HG03378 (cell line): Measurements from ENCODE around the gene INVS.

ENCODE experiments used
- ATAC-seq: cut with Tn5 transposase; IDR thresholded peaks from one replicate; pipeline ENCODE4 v1.9.1; 2021; ENCODE audit warnings: mild to moderate bottlenecking, moderate library complexity; ENCODE audit not compliant: unreplicated experiment

The INVS gene

GRCh38 chr9:100186356-100186755, 87.3 kb downstream of the INVS start:
- no peak for ATAC-seq

DNA sequence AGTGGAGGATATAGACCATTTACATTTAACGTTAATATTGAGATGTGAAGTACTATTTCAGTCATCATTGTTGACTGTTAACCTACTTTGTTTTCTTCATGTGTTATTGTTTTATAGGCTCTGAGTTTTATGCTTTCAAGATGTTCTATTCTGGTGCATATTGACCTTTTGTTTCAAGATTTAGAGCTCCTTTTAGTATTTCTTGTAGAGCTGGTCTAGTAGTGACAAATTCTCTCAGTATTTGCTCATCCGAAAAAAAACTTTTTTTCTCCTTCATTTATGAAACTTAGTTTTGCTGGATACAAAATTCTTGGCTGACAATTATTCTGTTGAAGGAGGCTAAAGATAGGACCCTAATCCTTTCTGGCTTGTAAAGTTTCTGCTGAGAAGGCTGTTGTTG, 91.3 kb downstream of the INVS start:
- ATAC-seq: no peak

GRCh38 chr9:100191264-100191663, 92.2 kb downstream of the INVS start:
- ATAC-seq: no peak

- no peak for ATAC-seq
Measured at GRCh38 chr9:100193078-100193477, 94.0 kb downstream of the INVS start.

DNA sequence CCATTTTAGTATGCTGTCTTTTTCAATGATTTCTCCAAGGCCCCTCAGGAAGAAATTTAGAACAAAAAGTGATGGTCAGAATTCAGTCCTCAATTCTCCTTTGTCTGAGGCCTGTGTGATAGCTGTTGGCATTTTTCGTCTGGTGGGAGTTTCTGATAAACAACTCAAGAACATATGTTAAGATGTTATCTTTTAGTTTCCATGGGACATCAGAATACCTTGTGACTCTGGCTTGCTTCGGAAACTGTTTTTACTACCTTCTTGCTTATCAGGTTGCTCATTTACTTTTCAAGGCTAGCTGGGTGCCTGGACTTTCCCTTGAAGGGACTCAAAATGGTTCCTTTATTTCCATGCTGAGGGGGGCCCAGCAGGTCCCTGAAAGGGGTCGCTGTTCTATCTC, 97.2 kb downstream of the INVS start:
- no peak for ATAC-seq

DNA sequence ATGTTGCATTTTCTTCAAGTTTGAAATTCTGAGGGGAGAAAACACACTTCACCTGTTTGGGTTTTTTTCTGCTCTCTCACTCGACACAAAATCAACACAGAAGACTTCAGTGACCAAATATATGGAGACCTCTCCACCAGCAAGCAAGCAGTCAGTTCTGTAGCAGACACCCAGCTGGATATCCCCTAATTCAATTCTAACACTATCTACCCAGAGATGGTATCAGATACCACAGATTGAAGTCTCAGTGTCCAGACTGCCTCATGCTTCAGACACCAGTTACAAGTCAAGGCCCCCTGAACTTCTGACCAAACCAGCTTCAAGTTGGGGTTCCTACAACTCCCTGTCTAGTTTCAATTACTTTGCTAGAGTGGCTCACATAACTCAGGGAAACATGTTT, 97.8 kb downstream of the INVS start:
- no peak for ATAC-seq

- no peak for ATAC-seq
Measured at GRCh38 chr9:100197553-100197952, 98.5 kb downstream of the INVS start.

DNA sequence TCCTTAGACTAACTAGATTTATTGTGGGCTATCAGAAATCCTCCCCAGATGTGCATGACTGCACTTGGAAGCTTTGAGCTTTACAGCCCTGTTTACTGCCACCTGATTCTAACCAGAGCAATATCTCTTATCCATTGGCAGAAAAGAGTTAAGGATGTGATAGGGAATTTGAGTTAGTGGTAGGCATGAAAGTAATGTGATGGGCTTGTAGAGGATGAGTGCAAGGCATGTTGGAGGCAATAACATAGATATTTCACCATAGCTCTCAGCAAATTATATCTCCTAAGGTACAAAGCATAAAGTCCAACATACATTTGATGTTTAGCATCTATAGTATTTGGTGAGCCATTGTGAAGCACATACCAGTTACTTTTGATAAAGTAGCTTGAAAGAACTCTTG, 103.8 kb downstream of the INVS start:
- ATAC-seq: no peak

- ATAC-seq: no peak
Measured at GRCh38 chr9:100204796-100205195, 105.8 kb downstream of the INVS start.

DNA sequence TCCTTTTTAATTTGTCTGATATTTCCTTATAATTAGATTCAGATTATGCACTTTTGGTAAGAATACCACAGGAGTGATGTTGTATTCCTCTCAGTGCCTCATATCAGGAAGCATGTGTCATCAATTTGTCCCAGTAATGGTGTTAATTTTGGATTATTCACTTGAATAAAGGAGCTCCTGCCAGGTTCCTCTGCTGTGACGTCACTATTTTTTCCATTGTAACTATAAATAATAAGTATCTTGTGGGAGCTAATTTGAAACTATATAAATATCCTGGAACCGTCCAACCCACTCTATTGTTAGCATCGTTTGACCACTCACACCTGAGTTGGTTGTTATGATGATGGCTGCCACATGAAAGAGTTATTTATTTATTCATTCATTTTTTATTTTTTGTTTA, 107.9 kb downstream of the INVS start:
- no peak for ATAC-seq

GRCh38 chr9:100208673-100209072, 109.6 kb downstream of the INVS start:
- ATAC-seq: no peak

DNA sequence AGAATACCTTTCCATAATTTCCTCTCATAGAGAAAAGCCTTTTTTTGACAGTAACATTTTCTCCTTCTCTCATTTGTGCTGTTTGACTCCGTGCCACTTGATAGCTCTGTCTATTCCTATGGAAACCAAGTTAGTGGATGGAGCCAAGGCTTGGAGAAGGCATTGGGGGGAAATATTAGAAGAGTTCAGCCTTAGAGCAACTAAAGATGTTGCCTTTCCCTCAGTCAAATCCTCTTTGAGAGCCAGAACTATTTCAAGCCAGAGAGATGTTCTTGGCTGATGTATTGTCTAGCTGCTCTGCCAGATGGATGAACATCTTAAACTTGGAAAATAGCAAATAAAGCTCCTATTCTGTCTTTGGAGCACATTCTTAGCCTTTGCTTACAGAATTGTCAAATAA, 112.4 kb downstream of the INVS start:
- ATAC-seq: no peak

DNA sequence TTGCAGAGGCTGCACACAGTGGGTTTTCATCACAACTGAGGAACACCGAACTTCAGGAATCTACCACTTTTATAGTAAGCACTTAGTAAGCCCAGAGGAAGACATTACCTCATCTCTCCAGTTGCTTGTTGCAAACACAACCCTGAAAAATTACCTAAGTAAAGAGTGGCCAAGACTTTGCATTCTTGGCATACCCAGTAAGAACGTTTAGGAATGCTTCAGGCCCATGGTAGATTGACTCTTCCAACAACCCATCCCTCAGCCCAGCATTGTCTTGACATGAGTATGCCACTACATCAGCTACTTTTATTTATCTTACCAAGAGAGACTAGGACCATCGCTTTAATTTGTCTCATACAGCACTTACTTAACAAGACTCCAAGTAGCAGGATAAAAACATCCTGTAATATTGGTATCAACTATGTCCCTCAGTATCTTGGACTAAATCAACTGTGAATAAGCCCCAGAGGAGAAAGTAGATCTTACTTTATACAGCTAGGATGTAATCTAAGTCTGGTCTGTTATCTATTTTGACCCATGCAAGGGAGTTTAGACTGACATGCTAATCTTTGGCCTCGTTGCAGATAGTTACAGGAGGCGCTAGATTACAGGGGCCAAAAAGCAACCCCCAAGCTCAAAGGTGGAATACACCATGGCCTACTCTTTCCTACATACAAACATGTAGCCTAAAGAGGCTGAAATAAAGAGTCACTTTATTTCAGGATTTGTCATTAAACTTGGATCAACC, 114.9 kb downstream of the INVS start:
- no peak for ATAC-seq

DNA sequence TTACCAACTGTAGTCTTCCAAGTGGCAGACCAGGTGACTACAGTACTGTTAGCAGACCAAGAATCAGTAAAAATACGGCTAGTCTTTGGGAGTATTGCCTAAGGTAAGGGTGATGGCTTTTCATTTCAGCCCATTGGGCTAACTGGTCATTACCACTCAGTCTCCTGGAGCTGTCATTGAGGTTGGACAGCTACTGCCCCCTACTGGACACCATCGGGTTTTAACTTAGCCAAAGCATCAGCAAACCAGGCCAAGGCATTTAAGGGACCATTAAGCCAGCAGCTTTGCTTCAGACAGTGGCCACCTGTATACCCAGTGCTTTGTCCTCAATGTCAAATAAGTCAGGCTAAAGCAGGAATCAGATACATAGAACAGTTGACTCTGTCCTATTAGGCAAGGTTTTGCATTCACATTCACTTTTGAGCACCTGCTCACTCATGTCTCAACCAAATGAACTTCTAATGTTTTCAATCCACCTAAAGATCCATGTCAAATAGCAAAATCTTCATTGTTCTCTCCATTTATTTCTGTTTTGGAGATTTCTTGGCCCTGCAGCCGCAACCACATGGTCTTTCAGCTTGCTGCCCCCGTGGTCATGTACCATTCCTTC, 117.2 kb downstream of the INVS start:
- peak; percentile 58 for ATAC-seq

DNA sequence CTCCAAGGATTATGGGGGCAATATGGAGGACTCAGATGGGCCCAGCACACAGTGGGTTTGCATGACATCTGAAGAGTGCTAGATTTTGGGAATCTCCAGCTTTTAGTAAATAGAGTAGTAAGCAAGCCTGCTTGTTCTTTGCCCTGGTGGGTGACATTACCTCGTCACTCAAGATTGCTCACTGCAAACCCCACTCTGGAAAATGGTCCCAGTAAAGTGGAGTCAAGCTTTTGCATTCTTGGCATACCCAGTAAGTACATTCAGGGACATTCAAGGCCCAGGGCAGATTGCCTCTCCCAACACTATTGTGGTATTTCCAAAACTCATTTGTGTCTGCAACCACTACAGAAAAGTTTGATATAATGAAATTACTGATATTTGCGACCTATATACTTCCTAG, 118.5 kb downstream of the INVS start:
- no peak for ATAC-seq

DNA sequence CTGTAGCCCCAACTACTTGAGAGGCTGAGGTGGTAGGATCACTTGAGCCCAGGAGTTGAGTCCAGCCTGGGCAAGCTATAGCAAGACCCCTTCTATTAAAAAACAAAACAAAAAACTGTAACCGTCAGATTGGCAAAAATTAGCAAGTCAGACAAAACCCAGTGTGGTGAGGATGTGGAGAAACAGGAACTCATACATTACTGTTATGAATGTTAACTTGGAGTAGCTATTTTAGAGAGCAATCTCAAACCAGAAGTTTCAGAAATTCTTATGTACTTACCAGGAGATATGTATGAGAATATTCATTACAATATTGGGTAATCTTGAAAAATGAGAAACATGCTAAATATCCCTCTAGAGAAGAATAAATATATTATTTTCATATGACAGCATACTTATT, 120.3 kb downstream of the INVS start:
- ATAC-seq: peak; percentile 75

- ATAC-seq: no peak
Measured at GRCh38 chr9:100220936-100221335, 121.9 kb downstream of the INVS start.

GRCh38 chr9:100221538-100221937, 122.5 kb downstream of the INVS start:
- no peak for ATAC-seq

DNA sequence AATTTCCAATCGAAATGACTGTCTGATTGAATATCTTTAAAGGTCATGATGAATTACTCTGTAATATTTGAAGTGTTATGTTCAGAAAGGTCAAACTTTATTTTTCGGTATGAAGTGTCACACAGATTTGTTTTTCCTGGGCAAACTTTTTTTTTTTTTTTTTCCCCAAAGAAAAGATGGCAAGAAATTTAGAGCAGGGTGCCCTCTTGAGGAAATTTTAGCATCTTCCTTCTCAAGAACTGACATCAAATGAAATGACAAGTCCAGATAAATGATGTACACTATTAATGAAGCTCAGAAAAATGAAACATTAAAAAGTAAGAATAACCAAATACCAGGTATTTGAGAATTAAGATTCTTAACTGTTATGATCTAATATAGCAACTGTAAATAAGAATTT, 123.6 kb downstream of the INVS start:
- ATAC-seq: no peak

GRCh38 chr9:100227636-100228035, 128.6 kb downstream of the INVS start:
- no peak for ATAC-seq

DNA sequence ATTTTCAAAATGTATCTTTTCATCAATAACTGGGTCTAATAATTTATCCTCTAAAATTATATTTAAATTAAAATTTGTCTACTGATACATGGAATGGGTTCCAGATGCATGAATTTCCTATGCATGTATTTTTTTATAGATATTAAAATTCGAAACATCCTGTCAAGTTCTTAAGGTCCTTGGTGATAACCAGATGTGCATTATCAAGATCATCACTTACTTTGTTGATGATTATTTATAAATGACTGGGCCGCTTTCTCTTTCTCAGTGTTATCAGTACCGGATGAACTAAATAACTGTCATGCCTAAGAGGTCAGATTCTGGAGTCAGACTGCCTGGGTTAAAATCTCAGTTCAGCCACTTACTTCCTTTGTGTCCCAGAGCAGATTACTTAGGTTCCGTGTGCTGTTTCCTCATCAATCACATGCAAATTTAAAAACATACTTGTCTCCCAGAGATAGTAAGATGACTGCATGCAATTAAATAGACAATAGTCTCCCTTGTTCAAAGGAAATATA, 129.4 kb downstream of the INVS start:
- no peak for ATAC-seq

DNA sequence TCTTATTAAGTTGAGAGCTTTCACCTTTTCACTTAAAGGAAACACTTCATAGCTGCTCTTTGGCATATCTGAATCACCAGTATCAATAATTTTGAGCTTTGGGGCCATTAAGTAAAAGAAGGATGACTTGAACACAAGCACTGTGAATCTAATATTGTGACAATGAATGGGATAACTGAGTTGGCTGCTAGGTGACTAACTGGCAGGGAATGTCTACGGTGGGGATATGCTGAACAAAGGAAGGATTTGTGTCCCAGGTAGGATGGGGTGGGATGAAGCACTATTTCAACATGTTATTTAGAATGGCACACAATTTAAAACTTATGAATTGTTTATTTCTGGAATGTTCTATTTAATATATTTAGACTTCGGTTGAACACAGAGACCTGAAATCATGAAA, 130.1 kb downstream of the INVS start:
- ATAC-seq: no peak

DNA sequence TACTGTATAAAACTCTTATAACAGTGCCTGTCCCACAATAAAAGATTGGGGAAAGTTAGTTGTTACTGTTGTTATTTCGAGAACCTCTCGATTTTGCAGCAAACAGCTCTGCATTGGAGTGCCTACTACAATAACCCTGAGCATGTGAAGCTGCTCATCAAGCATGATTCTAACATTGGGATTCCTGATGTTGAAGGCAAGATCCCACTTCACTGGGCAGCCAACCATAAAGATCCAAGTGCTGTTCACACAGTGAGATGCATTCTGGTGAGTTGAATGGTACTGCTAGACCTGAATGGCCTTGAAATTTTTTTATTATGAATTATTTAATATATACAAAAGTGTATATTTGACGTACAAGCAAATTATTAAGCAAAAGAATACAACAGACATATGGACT, 130.5 kb downstream of the INVS start:
- no peak for ATAC-seq
